Measurements from ENCODE around the gene ABCB8.

ABCB8 gene

DNA sequence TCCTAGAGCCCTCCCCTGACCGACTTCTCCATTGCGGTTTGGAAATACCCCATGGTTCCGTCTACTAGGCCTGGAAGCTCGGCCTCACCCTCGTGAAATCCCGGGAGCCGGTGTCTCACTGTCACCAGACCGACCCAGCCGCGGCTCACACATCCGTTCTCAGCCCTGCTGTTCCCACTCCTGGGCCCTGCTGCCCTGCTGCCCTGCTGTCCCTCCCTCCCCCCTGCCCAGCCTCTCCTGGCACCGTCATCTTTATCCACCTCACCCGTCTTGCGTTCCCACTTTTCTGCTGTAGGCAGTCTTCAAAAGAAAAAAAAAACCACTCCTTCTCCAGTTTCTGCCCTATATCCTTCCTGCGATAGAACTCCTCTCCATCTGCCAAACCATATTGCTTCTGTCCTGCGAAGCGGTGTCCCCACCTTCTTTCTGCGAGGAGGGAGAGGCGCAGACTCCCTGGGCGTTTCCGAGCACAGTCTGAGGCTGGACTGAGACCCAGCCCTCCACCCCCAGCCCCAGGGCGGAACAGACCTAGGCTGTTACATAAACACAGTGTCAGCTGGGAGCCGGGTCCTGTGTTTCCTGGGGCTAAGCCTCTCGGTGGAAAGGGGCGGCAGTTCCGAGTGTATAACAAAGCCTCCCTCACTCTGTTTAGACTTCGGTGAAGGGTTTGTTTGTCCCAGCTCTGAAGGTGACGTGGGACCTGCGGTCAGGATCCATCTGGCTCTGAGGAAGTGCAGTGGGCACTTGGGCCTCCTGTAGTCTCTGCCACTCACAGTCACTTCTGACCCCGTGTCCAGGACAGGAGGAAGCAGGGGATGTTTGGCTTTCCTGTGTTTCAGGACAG, 60.8 kb downstream of the ABCB8 start:
- no peak for DNase-seq

DNA sequence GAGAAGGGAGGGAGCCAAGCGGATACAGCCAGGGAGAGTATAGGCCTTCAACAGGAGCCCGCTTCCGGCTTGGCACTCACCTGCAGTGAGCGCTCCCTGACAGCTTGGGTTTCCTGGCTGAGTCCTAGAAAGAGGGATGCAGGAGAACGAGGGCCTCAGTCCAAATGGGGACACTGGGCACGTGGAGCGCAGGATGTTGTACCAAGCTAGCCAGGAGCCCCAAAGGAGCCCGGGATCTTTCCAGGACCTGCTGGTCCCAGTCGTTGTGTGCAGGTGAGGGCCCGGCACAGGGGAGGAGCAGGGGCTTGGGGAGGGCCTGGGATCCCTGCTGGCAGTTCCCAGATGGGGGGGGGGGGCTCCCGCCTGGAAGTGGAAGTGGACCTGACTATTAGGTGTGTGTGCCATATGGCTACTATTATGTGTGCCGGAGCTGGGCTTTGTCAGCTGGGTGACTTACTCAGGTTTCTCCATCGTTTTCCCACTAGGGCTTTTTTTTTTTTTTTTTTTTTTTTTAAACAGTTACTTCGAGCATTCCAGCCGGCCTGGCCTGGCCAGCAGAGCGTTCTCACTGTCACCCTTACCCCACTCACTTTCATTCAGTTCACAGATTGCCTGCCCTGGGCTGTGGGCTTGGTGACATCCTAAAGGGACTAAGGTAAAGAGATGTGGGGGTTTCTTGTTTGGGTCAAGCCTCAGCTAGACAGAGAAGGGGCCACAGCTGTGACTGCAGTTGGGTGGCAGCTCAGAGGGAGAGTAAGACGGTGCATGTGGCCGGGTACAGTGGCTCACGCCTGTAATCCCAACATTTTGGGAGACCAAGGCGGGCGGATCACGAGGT, 61.9 kb downstream of the ABCB8 start:
- no peak for DNase-seq

DNA sequence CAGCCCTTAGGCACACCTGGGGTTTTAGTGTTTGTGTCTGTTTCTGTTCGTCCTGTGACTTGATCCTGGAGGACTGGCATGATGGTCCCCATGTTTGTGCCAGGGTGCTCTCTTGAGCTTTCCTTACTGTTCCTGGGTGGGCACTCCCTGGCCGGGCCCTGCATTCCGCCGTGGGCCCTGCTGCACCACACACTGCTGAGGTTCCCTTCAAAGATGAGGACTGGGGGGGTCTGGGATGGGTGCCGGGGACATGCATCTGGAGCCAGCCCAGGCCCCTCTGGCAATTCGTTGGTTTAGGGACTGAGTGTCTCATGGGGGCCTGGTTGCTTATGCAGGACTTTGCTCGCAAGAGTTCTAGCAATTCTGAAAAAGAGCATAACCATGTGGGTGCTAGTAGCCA, 62.8 kb downstream of the ABCB8 start:
- DNase-seq = no peak

DNA sequence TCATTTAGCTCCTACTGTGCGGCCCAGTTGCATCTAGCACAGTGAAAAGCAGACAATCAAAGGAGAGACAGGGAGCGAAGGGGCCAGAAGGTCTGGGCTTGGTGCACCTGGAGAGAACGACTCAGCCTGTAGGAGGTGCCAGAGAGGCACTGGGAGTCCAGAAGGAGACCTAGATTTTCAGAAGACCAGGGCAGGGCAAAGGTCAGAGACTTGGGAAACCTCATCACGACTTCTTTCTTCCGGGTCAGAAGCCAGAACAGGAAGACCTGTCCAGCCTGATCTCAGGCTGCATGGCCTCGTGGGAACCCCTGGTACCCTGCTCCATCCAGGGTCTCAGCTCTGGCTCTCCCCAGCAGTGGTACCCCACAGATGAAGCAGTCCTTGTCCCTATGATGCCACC, 63.2 kb downstream of the ABCB8 start:
- no peak for DNase-seq

DNA sequence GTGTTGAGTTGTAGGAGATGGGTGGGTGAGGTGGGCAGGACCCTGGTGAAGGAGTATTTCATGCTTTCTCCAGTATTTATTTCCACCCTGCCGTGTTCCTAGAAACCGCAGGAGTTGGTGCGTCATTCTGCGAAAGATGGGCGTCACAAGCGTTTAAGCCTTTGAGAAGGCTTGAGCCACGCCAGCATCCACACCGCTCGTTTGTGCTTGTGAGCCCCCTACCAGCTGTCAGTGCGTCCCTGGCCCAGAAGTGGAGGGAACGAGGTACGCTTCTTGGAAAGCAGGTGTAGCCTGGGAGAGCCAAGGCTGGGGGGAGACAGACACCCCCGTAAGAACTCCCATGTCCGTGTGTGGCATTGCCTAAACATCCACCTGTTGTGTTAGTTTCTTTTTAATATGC, 63.7 kb downstream of the ABCB8 start:
- no peak for DNase-seq

DNA sequence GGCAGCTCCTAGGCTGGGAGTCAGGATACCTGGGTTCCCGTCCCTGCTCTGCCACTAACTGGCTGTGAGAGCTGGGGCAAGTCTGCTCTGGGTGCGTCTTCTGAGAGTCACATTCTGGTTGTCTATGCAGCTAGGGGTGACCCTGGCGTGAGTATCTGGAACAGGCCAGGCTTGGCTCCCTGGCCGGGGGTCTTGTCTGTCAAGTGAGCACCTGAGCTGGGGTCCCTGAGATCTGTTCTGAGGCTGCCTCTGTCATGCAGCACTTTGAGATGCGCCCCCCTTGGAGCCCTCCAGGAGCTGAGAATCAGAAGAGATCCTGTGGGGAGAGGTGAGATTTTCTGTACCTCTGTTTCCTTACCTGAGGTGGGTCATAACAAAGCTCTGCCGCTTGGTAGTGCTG, 65.5 kb downstream of the ABCB8 start:
- no peak for DNase-seq

DNA sequence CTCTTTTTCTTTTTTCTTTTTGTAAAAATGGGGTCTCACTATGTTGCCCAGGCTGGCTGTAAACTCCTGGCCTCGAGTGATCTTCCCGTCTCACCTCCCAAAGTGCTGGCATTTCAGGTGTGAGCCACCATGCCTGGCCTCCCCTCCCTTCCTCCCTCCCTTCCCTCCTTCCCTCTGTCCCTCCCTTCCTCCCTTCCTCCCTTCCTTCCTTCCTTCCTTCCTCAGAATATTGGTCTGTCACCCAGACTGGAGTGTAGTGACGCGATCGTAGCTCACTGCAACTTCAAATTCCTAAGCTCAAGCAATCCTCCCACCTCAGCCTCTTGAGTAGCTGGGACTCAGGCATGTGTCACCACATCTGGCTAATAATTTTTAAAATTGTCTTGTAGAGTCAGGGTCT, 66.4 kb downstream of the ABCB8 start:
- DNase-seq = no peak

DNA sequence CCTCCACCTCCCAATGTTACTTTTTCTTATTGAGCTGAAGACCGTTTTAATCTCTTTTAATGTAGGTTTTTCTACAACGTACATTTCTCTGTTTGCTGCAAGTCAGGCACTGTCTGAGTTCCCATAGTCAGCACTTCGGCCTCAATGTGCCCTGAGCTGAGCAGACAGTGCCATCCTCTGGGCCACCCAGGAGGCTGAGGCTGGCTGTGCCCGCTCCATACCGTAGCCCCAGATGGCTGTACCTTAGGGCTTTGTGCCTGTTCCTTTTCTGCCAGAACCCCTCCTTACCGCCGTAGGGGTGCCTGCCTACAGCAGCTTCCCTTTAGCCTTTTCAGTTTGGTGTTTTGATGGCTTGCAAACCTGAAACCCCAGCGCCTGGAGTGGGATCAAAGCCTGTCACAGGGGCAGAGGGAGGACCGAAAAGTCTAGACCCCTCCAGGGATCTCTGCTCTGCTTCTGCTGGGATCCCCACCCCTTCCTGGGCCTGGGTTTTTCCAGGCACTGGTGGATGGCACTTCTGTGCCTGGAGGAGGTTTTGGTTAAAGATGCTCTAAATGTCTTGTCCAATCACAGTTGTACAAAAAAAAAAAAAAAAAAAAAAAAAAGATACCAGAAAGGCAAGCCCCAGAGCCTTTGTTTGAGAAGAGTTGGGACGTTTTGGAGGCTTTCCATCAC, 67.0 kb downstream of the ABCB8 start:
- DNase-seq = no peak

DNA sequence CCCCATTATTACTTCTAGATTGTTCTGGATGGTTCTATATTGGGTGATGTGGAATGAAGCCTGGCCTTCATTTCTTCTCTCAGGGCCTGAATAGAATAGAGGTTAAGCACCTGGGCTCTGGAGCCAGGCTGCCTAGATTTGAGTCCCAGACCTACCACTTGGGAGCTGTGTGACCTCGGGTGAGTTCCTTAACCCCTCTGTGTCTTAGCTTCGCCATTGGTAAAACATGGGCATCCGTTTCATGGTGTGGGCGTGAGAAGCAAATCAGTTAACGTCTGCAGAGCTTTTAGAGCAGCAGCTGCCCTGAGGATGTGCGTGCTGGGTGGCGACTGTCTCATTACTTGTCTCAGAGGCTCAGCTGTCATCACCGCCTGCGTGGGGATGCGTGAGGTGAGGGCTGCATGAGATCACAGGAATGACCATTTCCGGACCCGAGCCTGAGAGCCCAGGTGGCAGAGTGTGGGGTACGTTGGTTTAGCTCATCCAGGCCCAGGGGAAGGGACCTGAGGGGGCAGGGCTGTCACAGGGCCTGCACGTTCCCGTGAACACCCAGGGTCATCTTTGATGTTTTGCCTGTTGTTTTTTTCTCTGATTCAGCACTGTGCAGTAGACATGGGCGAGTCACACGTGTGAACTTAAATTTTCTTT, 67.7 kb downstream of the ABCB8 start:
- no peak for DNase-seq
